Breast epithelium (tissue), 4 donors: ENCODE results near the gene CAMTA1. TPM values are rescaled to one million over a fixed set of nuclear protein-coding genes. Genes with fewer than 3 reads are reported as not detected.

Experiments
- DNase-seq, 2 donors: peaks; one replicate each; pipeline ENCODE4 v3.0.0-alpha.2; 2019; ENCODE audit warnings: low spot score in 2 of 2
- H3K27ac ChIP-seq, 2 donors: fragments of 200-600 bp; sonication (generic) in 1 of 2; one replicate each; pipeline ENCODE4 v1.5.1; 2016 to 2019; ENCODE audit warnings: mild to moderate bottlenecking in 1 of 2
- H3K27me3 ChIP-seq, 2 donors: fragments of 200-600 bp; sonication (generic) in 1 of 2; one replicate each; pipeline versions ENCODE4 v1.5.1 to v1.6.0; 2017 to 2019; ENCODE audit warnings: control low read depth in 1 of 2, mild to moderate bottlenecking in 1 of 2
- H3K36me3 ChIP-seq: fragments of 200-600 bp; one replicate; pipeline ENCODE4 v1.5.1; 2019
- H3K4me1 ChIP-seq, 2 donors: fragments of 200-600 bp; sonication (generic); one replicate each; pipeline ENCODE4 v1.5.1; 2016 to 2019; ENCODE audit warnings: control low read depth in 1 of 2
- H3K4me3 ChIP-seq, 3 donors: fragments of 200-600 bp; sonication (generic); 1 replicate in 2 of 3; 2 replicates in 1 of 3; pipeline ENCODE4 v1.5.1; 2016 to 2019; ENCODE audit warnings: mild to moderate bottlenecking in 3 of 3, moderate library complexity in 2 of 3
- H3K9me3 ChIP-seq, 2 donors: fragments of 200-600 bp; sonication (generic) in 1 of 2; one replicate each; pipeline ENCODE4 v1.5.1; 2016 to 2019; ENCODE audit warnings: control low read depth in 1 of 2
- POLR2A ChIP-seq: fragments of 450-650 bp; IDR thresholded peaks from one replicate; pipeline ENCODE4 v1.6.1; 2016; ENCODE audit warnings: antibody characterized with exemption, mild to moderate bottlenecking, moderate library complexity
- POLR2AphosphoS5 ChIP-seq, 3 donors: sonication (generic); formaldehyde crosslinking; IDR thresholded peaks; one replicate each; pipeline ENCODE4 v1.6.1; 2017; ENCODE audit warnings: antibody characterized with exemption in 3 of 3
- intact Hi-C: fragments of 100-400 bp; cut with DNase I; formaldehyde crosslinking; loops from one replicate; pipeline ENCODE4 v1.15.1; 2023; ENCODE audit warnings: low total_unique reads
- total RNA-seq, 3 donors: library from RNA; depleted of rRNA; stranded (reverse); fragments of >200 nt; gene quantifications; one replicate each; pipeline ENCODE4 v1.1.0, GENCODE V29; 2016
- TF ChIP-seq, protein P1 (sequence below), 3 donors: fragments of 450-650 bp; IDR thresholded peaks; one replicate each; pipeline ENCODE4 v1.5.1; 2016 to 2017; ENCODE audit warnings: antibody characterized with exemption in 3 of 3, mild to moderate bottlenecking in 3 of 3, moderate library complexity in 3 of 3

The CAMTA1 gene
- total RNA-seq, 3 donors from 2014 or later = 53.4 to 84.0 (median 61.9) TPM

DNA sequence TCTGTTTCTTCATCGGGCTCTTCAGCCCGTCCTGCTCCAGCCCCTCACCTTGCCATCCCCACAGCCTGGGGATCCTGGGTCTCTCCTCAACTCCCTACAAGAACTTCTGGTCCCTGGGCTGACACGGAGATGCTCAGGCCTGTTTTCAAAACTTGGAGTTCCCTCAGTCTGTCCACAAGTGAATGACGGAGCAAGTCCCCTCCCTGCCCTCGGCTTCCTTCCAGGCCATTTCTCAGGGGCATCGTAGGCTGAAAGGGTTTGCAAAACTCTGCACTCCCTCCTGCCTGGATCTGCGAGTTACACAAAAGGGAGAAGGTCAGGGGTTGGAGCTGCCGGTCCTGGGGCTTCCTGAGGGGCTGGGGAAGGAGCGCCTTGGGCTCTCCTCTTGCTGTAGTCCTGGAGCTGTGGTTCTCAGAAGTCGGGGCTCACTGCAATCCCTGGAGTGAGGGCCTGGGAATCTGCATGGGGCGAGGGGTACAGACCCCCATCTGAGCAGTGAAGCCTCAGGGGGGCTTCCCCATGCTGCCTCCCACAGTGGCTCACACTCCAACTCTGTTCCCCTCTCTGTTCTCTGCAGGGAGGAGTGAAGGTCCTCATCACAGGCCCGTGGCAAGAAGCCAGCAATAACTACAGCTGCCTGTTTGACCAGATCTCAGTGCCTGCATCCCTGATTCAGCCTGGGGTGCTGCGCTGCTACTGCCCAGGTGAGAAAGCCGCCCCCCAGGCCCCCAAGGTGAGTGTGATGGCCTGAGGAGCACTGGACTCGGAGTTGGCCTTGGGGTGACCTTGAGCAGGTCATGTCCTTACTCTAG is 885.3 kb downstream of the CAMTA1 start:
- Histone ChIP-seq H3K4me1 (no peaks in the 10 kb centered on the region), H3K27ac (no peak overlapping the region), H3K9me3 (no peaks in the 10 kb centered on the region), H3K27me3 (no peaks in the 10 kb centered on the region), H3K36me3 (no peaks in the 10 kb centered on the region), H3K4me3 (peak overlapping the region in 2 of 3 donors; percentile 51 to 63)
- TF ChIP-seq, protein P1, sequence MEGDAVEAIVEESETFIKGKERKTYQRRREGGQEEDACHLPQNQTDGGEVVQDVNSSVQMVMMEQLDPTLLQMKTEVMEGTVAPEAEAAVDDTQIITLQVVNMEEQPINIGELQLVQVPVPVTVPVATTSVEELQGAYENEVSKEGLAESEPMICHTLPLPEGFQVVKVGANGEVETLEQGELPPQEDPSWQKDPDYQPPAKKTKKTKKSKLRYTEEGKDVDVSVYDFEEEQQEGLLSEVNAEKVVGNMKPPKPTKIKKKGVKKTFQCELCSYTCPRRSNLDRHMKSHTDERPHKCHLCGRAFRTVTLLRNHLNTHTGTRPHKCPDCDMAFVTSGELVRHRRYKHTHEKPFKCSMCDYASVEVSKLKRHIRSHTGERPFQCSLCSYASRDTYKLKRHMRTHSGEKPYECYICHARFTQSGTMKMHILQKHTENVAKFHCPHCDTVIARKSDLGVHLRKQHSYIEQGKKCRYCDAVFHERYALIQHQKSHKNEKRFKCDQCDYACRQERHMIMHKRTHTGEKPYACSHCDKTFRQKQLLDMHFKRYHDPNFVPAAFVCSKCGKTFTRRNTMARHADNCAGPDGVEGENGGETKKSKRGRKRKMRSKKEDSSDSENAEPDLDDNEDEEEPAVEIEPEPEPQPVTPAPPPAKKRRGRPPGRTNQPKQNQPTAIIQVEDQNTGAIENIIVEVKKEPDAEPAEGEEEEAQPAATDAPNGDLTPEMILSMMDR (IDR thresholded peaks at IDR 0.05) = no peak
- no peak for TF ChIP-seq POLR2AphosphoS5 (IDR thresholded peaks at IDR 0.05)
- TF ChIP-seq POLR2A = no peak
- intact Hi-C loops = loop anchor here (5.0 kb wide), 1 partner anchor 1482 kb away; no protein-coding TSS in a partner anchor
- DNase-seq = no peak

- Histone ChIP-seq H3K4me3 (no peak overlapping the region), H3K9me3 (no peaks in the 10 kb centered on the region), H3K36me3 (no peaks in the 10 kb centered on the region), H3K4me1 (no peaks in the 10 kb centered on the region), H3K27ac (no peak overlapping the region), H3K27me3 (no peaks in the 10 kb centered on the region)
- no peak for DNase-seq
- TF ChIP-seq POLR2A (no peak), POLR2AphosphoS5 (IDR thresholded peaks at IDR 0.05) (no peak)
- TF ChIP-seq, protein P1 (IDR thresholded peaks at IDR 0.05) = no peak
- intact Hi-C loops = loop anchor here (5.0 kb wide), 1 partner anchor 1481 kb away; no protein-coding TSS in a partner anchor
These were observed 885.9 kb downstream of the CAMTA1 start for GRCh38 chr1:7671146-7671465.

DNA sequence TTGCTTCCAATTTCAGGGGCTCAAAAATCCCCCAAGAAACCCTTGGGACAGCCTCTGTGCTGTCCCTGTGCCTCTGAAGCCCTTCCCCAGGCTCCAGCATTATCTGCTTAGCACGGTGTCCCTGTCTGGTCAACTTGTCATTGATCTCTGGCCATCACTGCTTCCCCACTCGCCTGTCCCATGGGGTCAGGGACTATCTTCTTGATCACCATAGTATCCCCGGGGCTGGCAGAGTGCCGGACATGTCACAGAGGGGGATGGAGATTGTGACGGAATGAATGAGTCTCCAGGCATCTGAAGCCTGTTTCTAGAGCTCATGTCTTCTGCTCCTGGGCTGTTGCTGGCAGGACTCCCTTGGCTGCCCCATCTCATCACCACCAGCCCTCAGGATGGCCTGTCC is 886.4 kb downstream of the CAMTA1 start:
- Histone ChIP-seq H3K36me3 (no peaks in the 10 kb centered on the region), H3K27ac (no peak overlapping the region), H3K9me3 (no peaks in the 10 kb centered on the region), H3K27me3 (no peaks in the 10 kb centered on the region), H3K4me3 (no peak overlapping the region), H3K4me1 (no peaks in the 10 kb centered on the region)
- no peak for DNase-seq
- intact Hi-C loops = loop anchor here (5.0 kb wide), 1 partner anchor 1481 kb away; no protein-coding TSS in a partner anchor
- TF ChIP-seq POLR2A = no peak
- TF ChIP-seq, protein P1 (IDR thresholded peaks at IDR 0.05) = no peak
- TF ChIP-seq POLR2AphosphoS5 (IDR thresholded peaks at IDR 0.05) = no peak

DNA sequence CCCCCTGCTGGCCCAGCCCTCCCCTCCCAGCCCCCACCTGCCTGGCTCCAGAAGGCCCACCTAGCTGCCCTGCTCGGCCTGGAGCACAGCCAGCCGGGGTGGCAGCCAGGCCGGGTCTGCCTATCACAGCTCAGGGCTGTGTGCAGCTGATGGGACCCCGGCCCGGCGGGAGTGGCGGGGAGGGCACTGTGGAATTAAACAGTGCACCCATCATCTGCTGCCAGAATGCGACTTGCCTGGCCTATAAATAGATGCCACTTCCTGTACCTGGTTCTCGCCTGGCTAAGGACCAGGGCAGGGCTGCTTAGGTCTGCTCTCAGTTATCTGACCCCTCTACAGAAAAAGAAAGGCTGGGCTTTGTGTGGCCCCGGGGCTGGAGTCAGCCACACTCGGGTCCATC is 887.6 kb downstream of the CAMTA1 start:
- DNase-seq = no peak
- H3K36me3 ChIP-seq = no peaks in the 10 kb centered on the region
- no peaks in the 10 kb centered on the region for H3K9me3 ChIP-seq
- no peak overlapping the region for H3K4me3 ChIP-seq
- no peak overlapping the region for H3K27ac ChIP-seq
- H3K27me3 ChIP-seq = no peaks in the 10 kb centered on the region
- H3K4me1 ChIP-seq = no peaks in the 10 kb centered on the region
- intact Hi-C loops = loop anchor here (5.0 kb wide), 1 partner anchor 1479 kb away; no protein-coding TSS in a partner anchor
- TF ChIP-seq, protein P1 (IDR thresholded peaks at IDR 0.05) = no peak
- TF ChIP-seq POLR2AphosphoS5 (IDR thresholded peaks at IDR 0.05) = no peak
- TF ChIP-seq POLR2A = no peak

- Histone ChIP-seq H3K27me3 (no peaks in the 10 kb centered on the region), H3K4me3 (no peak overlapping the region), H3K36me3 (no peaks in the 10 kb centered on the region), H3K9me3 (no peaks in the 10 kb centered on the region), H3K4me1 (no peaks in the 10 kb centered on the region), H3K27ac (no peak overlapping the region)
- no peak for TF ChIP-seq POLR2AphosphoS5 (IDR thresholded peaks at IDR 0.05)
- intact Hi-C loops = loop anchor here (5.0 kb wide), 1 partner anchor 1477 kb away; no protein-coding TSS in a partner anchor
- no peak for DNase-seq
These were observed 889.7 kb downstream of the CAMTA1 start for GRCh38 chr1:7674972-7675371.
